Left hindlimb (tissue), 1 donor: Measurements from ENCODE around the gene CC2D1A.

ENCODE experiments used
- DNase-seq: peaks from one replicate; pipeline ENCODE4 v3.0.0-alpha.2; 2018

Gene CC2D1A

GRCh38 chr19:13905634-13906520 is at the start of gene CC2D1A, which contains the start of gene BRME1:
TSS of gene CC2D1A (plus strand) at chr19:13906201. CDS start at chr19:13906442, 241 bp downstream.
TSS of gene BRME1 (minus strand) at chr19:13906117. CDS start at chr19:13904892, 1,225 bp downstream.
- peak; percentile 92 for DNase-seq

- DNase-seq = no peak
These were observed 49.5 kb upstream of the CC2D1A start for GRCh38 chr19:13856497-13856896.

- no peak for DNase-seq
These were observed 46.6 kb upstream of the CC2D1A start for GRCh38 chr19:13859361-13859880.

GRCh38 chr19:13860679-13861391 is 45.2 kb upstream of the CC2D1A start:
- DNase-seq = no peak

- no peak for DNase-seq
These were observed 44.6 kb upstream of the CC2D1A start for GRCh38 chr19:13861392-13861713.

GRCh38 chr19:13861714-13862531 is 44.1 kb upstream of the CC2D1A start:
- DNase-seq = peak; percentile 96

- peak; percentile 45 for DNase-seq
These were observed 41.8 kb upstream of the CC2D1A start for GRCh38 chr19:13864046-13864666.

GRCh38 chr19:13864667-13865570 is 41.1 kb upstream of the CC2D1A start:
- no peak for DNase-seq

GRCh38 chr19:13865571-13866462 is 40.2 kb upstream of the CC2D1A start:
- DNase-seq = no peak

GRCh38 chr19:13866463-13867046 is 39.4 kb upstream of the CC2D1A start:
- no peak for DNase-seq

GRCh38 chr19:13868663-13869062 is 37.3 kb upstream of the CC2D1A start:
- no peak for DNase-seq

GRCh38 chr19:13869281-13869680 is 36.7 kb upstream of the CC2D1A start:
- peak; percentile 79 for DNase-seq

GRCh38 chr19:13870873-13871272 is 35.1 kb upstream of the CC2D1A start:
- no peak for DNase-seq

- no peak for DNase-seq
These were observed 33.7 kb upstream of the CC2D1A start for GRCh38 chr19:13872339-13872694.

- DNase-seq = peak; percentile 71
These were observed 33.2 kb upstream of the CC2D1A start for GRCh38 chr19:13872695-13873389.

- no peak for DNase-seq
These were observed 32.0 kb upstream of the CC2D1A start for GRCh38 chr19:13873834-13874515.

- DNase-seq = no peak
These were observed 30.2 kb upstream of the CC2D1A start for GRCh38 chr19:13875824-13876223.

- no peak for DNase-seq
These were observed 29.2 kb upstream of the CC2D1A start, which contains the start of gene NANOS3 for GRCh38 chr19:13876834-13877233. TSS of gene NANOS3 (plus strand) at chr19:13877134. CDS start at chr19:13877249, 115 bp downstream.

GRCh38 chr19:13877303-13877702 is 28.7 kb upstream of the CC2D1A start:
- DNase-seq = no peak
